Hepatocyte (in vitro differentiated cells): ENCODE measurements around the gene DPM1.

Source experiments
- EZH2 ChIP-seq: fragments of 200-600 bp; sonication (generic); IDR thresholded peaks from 2 replicates; pipeline ENCODE4 v1.6.1; 2016; ENCODE audit warnings: antibody characterized with exemption, mild to moderate bottlenecking, borderline replicate concordance
- EZH2phosphoT487 ChIP-seq: fragments of 200-600 bp; sonication (generic); IDR thresholded peaks from one replicate; pipeline ENCODE4 v1.6.1; 2018; ENCODE audit warnings: antibody characterized with exemption, mild to moderate bottlenecking, low read depth, moderate library complexity; ENCODE audit not compliant: unreplicated experiment, severe bottlenecking
- TF ChIP-seq, protein P1 (sequence below): fragments of 200-600 bp; sonication (generic); IDR thresholded peaks from 2 replicates; pipeline ENCODE4 v1.5.1; 2016; ENCODE audit warnings: antibody characterized with exemption, mild to moderate bottlenecking; ENCODE audit not compliant: poor library complexity

DNA sequence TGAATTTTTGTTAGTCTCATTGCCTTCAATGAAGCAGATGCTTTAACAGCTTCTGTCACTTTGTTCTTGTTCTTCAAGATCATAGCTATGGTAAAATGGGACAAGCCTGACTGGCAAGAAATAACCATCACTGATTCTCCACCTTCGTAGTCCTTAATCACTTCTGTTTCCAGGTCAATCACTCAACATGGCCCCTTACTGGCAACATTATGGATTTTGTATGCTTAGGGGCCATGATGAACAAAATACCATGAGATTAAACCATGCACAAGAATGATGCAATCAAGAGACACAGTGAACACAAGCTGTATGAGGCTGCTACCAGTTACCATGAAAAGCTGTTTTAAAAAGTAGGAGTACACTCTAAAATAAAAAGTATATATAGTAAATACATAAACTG is 59.9 kb downstream of the DPM1 start:
- TF ChIP-seq, protein P1, sequence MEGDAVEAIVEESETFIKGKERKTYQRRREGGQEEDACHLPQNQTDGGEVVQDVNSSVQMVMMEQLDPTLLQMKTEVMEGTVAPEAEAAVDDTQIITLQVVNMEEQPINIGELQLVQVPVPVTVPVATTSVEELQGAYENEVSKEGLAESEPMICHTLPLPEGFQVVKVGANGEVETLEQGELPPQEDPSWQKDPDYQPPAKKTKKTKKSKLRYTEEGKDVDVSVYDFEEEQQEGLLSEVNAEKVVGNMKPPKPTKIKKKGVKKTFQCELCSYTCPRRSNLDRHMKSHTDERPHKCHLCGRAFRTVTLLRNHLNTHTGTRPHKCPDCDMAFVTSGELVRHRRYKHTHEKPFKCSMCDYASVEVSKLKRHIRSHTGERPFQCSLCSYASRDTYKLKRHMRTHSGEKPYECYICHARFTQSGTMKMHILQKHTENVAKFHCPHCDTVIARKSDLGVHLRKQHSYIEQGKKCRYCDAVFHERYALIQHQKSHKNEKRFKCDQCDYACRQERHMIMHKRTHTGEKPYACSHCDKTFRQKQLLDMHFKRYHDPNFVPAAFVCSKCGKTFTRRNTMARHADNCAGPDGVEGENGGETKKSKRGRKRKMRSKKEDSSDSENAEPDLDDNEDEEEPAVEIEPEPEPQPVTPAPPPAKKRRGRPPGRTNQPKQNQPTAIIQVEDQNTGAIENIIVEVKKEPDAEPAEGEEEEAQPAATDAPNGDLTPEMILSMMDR, result no peak
- TF ChIP-seq EZH2phosphoT487, result no peak
- no peak for TF ChIP-seq EZH2
